Endodermal cell (in vitro differentiated cells): Measurements from ENCODE around the gene COLEC12. TPM values are rescaled to one million over a fixed set of nuclear protein-coding genes. Genes with fewer than 3 reads are reported as not detected.

Source experiments
- DNase-seq: peaks from one replicate; pipeline ENCODE4 v3.0.0-alpha.2; 2017
- H3K27ac ChIP-seq: 2 replicates; pipeline ENCODE4 v1.5.1; 2013; ENCODE audit warnings: mild to moderate bottlenecking, low read depth, low read length, moderate library complexity
- H3K27me3 ChIP-seq: 2 replicates; pipeline ENCODE4 v1.6.1; 2013; ENCODE audit warnings: mild to moderate bottlenecking, low read length, moderate library complexity; ENCODE audit not compliant: insufficient read depth, control insufficient read depth, poor library complexity, severe bottlenecking
- H3K36me3 ChIP-seq: 2 replicates; pipeline ENCODE4 v1.7.0; 2013; ENCODE audit warnings: mild to moderate bottlenecking, low read length, moderate library complexity; ENCODE audit not compliant: control insufficient read depth, insufficient read depth
- H3K4me1 ChIP-seq: one replicate; pipeline ENCODE4 v1.7.0; 2013; ENCODE audit warnings: low read length; ENCODE audit not compliant: control insufficient read depth, insufficient read depth
- H3K4me3 ChIP-seq: 2 replicates; pipeline ENCODE4 v1.5.1; 2013; ENCODE audit warnings: mild to moderate bottlenecking, low read length, moderate library complexity
- H3K9ac ChIP-seq: 2 replicates; pipeline ENCODE4 v1.6.1; 2013; ENCODE audit warnings: mild to moderate bottlenecking, low read length, moderate library complexity; ENCODE audit not compliant: poor library complexity, severe bottlenecking; ENCODE audit errors: extremely low read depth
- H3K9me3 ChIP-seq: 2 replicates; pipeline ENCODE4 v1.6.1; 2013; ENCODE audit warnings: mild to moderate bottlenecking, low read length, moderate library complexity; ENCODE audit not compliant: control insufficient read depth
- H3K27ac Mint-ChIP-seq: 2 replicates; pipeline ENCODE4 v1.8.0; 2020; ENCODE audit warnings: mixed read lengths
- H3K27me3 Mint-ChIP-seq: 2 replicates; pipeline ENCODE4 v1.8.0; 2021; ENCODE audit warnings: mild to moderate bottlenecking, mixed read lengths; ENCODE audit not compliant: insufficient read depth
- H3K36me3 Mint-ChIP-seq: 2 replicates; pipeline ENCODE4 v1.8.0; 2020; ENCODE audit warnings: low read depth, mixed read lengths
- H3K4me1 Mint-ChIP-seq: 2 replicates; pipeline ENCODE4 v1.8.0; 2020; ENCODE audit warnings: mixed read lengths
- H3K4me3 Mint-ChIP-seq: 2 replicates; pipeline ENCODE4 v1.8.0; 2020; ENCODE audit warnings: mild to moderate bottlenecking, moderate library complexity, mixed read lengths
- H3K9me3 Mint-ChIP-seq: 2 replicates; pipeline ENCODE4 v1.8.0; 2020; ENCODE audit warnings: mild to moderate bottlenecking, mixed read lengths
- WGBS, 2 experiments: methylation state at CpG; one replicate each; pipeline versions ENCODE4 v1.1.5 to v1.1.7; 2013; ENCODE audit warnings: missing lambda C conversion rate in 2 of 2, mixed read lengths in 1 of 2; ENCODE audit not compliant: insufficient coverage in 1 of 2, insufficient read length in 1 of 2; 5-methylcytosine and 5-hydroxymethylcytosine counted together
- total RNA-seq, 2 donors: library from RNA; stranded (reverse); fragmentation: NEBNext Ultra II Directional in 1 of 2; extraction: Animal tissue kit (Norgen Biotek cat#: 25700) in 1 of 2; gene quantifications; 2 replicates in 1 of 2; 3 replicates in 1 of 2; pipeline ENCODE4 v1.2.1, GENCODE V29; 2021
- TF ChIP-seq, protein P1 (sequence below): fragments of 200-600 bp; sonication (generic); conservative IDR thresholded peaks from 2 replicates; pipeline ENCODE4 v1.5.0; 2021; ENCODE audit warnings: antibody characterized with exemption, mild to moderate bottlenecking

The COLEC12 gene
- total RNA-seq, 2 donors from 2014 or later, result 123 TPM

DNA sequence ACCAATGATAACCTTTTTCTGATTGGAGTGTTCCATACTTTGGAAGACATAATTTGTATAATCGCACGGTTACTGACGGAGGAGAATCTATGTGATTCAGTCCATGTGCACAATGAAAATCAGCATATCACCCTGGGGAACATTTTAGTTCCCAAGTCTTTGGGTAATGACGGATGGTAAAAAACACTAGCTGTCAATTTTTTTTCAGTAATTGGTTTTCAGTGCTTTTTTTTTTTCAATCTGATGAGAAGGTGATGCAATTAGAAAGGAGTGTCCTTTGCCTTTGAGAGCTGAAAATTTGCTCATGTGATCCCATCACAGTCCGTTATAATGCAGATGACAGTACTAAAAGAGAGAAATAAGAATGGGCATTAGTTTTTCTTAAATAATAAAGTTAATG is 180.8 kb downstream of the COLEC12 start:
- DNase-seq, result no peak
- Mint-ChIP-seq H3K4me3 (no peak overlapping the region), H3K27me3 (no peaks in the 10 kb centered on the region), H3K36me3 (peaks cover 32% of the 10 kb centered on the region), H3K9me3 (no peaks in the 10 kb centered on the region), H3K27ac (no peak overlapping the region), H3K4me1 (peaks cover 21% of the 10 kb centered on the region)
- no peak overlapping the region for H3K4me3 ChIP-seq
- H3K27me3 ChIP-seq, result no peaks in the 10 kb centered on the region
- H3K9ac ChIP-seq, result no peak overlapping the region
- H3K4me1 ChIP-seq, result peaks cover 4% of the 10 kb centered on the region
- H3K9me3 ChIP-seq, result no peaks in the 10 kb centered on the region
- H3K36me3 ChIP-seq, result peaks cover 52% of the 10 kb centered on the region
- WGBS, 2 experiments, result 92 to 93% methylated on average over 5 of the region's 5 CpGs
- TF ChIP-seq, protein P1, sequence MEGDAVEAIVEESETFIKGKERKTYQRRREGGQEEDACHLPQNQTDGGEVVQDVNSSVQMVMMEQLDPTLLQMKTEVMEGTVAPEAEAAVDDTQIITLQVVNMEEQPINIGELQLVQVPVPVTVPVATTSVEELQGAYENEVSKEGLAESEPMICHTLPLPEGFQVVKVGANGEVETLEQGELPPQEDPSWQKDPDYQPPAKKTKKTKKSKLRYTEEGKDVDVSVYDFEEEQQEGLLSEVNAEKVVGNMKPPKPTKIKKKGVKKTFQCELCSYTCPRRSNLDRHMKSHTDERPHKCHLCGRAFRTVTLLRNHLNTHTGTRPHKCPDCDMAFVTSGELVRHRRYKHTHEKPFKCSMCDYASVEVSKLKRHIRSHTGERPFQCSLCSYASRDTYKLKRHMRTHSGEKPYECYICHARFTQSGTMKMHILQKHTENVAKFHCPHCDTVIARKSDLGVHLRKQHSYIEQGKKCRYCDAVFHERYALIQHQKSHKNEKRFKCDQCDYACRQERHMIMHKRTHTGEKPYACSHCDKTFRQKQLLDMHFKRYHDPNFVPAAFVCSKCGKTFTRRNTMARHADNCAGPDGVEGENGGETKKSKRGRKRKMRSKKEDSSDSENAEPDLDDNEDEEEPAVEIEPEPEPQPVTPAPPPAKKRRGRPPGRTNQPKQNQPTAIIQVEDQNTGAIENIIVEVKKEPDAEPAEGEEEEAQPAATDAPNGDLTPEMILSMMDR, result no peak
- H3K27ac ChIP-seq, result no peak overlapping the region

DNA sequence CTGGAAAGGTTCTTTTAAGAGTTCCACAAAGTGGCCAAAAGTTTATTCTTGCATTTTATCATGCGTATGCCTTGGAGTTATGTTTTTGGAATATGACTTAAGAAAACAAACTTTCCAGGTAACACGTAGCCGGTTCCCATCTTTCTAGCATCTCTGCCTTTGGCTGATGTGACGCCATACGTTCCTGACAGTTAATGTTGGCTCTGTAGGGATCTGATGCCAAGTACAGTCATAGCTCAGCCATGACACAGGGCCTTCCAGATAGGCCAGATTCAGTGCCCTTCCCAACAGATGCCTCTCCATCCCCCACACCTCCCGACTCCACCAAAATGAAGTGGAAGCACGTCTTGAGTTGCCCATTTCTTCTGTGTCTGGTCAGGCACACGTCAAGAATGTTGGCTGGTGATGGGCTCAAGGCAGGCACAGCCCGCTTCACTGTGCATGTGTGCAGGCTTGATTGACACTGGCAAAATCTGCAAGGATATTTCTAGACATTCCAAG is 181.7 kb downstream of the COLEC12 start:
- Histone ChIP-seq H3K9me3 (no peaks in the 10 kb centered on the region), H3K4me1 (peaks cover 12% of the 10 kb centered on the region), H3K4me3 (no peak overlapping the region), H3K36me3 (peaks cover 49% of the 10 kb centered on the region), H3K9ac (no peak overlapping the region), H3K27ac (no peak overlapping the region), H3K27me3 (no peaks in the 10 kb centered on the region)
- no peak overlapping the region for H3K27ac Mint-ChIP-seq
- no peak overlapping the region for H3K4me3 Mint-ChIP-seq
- peaks cover 25% of the 10 kb centered on the region for H3K4me1 Mint-ChIP-seq
- WGBS, 2 experiments, result 87 to 92% methylated on average over 8 to 9 of the region's 9 CpGs
- no peaks in the 10 kb centered on the region for H3K9me3 Mint-ChIP-seq
- DNase-seq, result no peak
- TF ChIP-seq, protein P1, result no peak
- peaks cover 30% of the 10 kb centered on the region for H3K36me3 Mint-ChIP-seq
- no peaks in the 10 kb centered on the region for H3K27me3 Mint-ChIP-seq

DNA sequence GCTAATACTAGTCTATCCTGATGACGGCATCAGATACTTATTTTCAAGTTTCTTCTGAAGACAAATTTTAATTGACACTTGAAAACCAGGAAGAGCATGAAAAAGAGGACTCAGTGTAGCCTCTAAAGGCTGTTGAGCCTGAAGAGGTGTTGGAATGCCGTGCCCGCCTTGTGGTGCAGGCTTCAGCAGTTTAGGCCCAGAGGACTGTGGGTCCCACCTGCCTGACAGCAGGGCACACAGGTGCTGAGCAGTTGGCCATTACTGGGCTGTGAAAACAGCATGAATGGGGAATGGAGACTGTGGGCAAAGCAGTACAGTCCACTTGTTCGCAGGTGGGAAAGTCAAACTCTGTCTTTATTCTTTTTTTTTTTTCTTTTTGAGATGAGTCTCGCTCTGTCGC is 182.9 kb downstream of the COLEC12 start:
- H3K36me3 ChIP-seq, result peaks cover 43% of the 10 kb centered on the region
- no peaks in the 10 kb centered on the region for H3K27me3 Mint-ChIP-seq
- WGBS, 2 experiments, result 96 to 100% methylated on average over 3 of the region's 6 CpGs
- H3K9me3 Mint-ChIP-seq, result no peaks in the 10 kb centered on the region
- DNase-seq, result no peak
- no peaks in the 10 kb centered on the region for H3K9me3 ChIP-seq
- H3K4me3 Mint-ChIP-seq, result no peak overlapping the region
- no peak overlapping the region for H3K4me3 ChIP-seq
- H3K4me1 Mint-ChIP-seq, result peaks cover 24% of the 10 kb centered on the region
- H3K9ac ChIP-seq, result no peak overlapping the region
- no peak overlapping the region for H3K27ac ChIP-seq
- H3K27me3 ChIP-seq, result no peaks in the 10 kb centered on the region
- H3K36me3 Mint-ChIP-seq, result peaks cover 29% of the 10 kb centered on the region
- TF ChIP-seq, protein P1, result no peak
- peaks cover 12% of the 10 kb centered on the region for H3K4me1 ChIP-seq
- H3K27ac Mint-ChIP-seq, result no peak overlapping the region
